ENCODE data around the gene ARHGAP29.
A peak's percentile ranks its signal among the peaks of the same experiment; 100 is the strongest.

The ARHGAP29 gene

DNA sequence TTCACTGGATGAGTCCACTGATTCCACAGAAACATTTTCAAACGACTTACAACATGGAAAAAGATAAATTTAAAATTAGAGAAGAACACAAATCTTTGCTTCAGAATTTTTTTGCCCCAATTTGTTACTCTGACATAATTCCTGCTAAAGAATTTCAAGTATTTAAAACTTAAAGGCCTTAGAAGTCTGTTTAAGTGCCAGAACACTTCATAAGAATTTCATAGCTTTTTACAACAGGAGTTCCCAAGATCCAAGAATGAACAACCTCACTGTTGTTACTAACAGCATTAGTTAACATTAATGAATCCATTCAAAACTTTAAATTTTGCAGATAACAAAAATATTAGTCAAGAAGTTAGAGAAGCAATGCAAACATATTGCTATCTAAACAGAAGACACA, 31.7 kb downstream of the ARHGAP29 start:
- Histone ChIP-seq H3K79me2 (ENCODE audit: insufficient read depth, low read length) (no peaks in the 10 kb centered on the region), H4K20me1 (ENCODE audit: insufficient read depth, low read length, poor library complexity, severe bottlenecking) (no peaks in the 10 kb centered on the region), H3K27me3 (ENCODE audit: insufficient read depth, low read length, poor library complexity, severe bottlenecking) (no peaks in the 10 kb centered on the region), H3F3A (ENCODE audit: low read depth) (no peaks in the 10 kb centered on the region), H3K9me2 (replicated peaks; ENCODE audit: low read depth, low read length) (no peaks in the 10 kb centered on the region), H3K4me1 (ENCODE audit: insufficient read depth, low read length, poor library complexity, severe bottlenecking) (peaks cover 12% of the 10 kb centered on the region), H3K9me3 (ENCODE audit: insufficient read depth, low read depth, low read length) (0 out of 2 replicates have a peak, but pooled peaks cover 2% of the 10 kb centered on the region), H3K36me3 (ENCODE audit: insufficient read depth, low read length) (no peaks in the 10 kb centered on the region), H3K4me2 (ENCODE audit: low read depth, low read length, poor library complexity, severe bottlenecking) (no peak overlapping the region), H3K9ac (ENCODE audit: low read depth, low read length, poor library complexity, severe bottlenecking) (no peak overlapping the region), H2AFZ (ENCODE audit: low read length) (peak overlapping the region; percentile 42; the same call in 1 of the 2 replicates), H3K4me3 (ENCODE audit: low read length, poor library complexity, severe bottlenecking) (no peak overlapping the region)
- TF ChIP-seq, protein P1, sequence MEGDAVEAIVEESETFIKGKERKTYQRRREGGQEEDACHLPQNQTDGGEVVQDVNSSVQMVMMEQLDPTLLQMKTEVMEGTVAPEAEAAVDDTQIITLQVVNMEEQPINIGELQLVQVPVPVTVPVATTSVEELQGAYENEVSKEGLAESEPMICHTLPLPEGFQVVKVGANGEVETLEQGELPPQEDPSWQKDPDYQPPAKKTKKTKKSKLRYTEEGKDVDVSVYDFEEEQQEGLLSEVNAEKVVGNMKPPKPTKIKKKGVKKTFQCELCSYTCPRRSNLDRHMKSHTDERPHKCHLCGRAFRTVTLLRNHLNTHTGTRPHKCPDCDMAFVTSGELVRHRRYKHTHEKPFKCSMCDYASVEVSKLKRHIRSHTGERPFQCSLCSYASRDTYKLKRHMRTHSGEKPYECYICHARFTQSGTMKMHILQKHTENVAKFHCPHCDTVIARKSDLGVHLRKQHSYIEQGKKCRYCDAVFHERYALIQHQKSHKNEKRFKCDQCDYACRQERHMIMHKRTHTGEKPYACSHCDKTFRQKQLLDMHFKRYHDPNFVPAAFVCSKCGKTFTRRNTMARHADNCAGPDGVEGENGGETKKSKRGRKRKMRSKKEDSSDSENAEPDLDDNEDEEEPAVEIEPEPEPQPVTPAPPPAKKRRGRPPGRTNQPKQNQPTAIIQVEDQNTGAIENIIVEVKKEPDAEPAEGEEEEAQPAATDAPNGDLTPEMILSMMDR (conservative IDR thresholded peaks at IDR 0.05; ENCODE audit: low read length), result no peak
- no peak for TF ChIP-seq EZH2phosphoT487 (IDR thresholded peaks at IDR 0.05; ENCODE audit: borderline replicate concordance)

DNA sequence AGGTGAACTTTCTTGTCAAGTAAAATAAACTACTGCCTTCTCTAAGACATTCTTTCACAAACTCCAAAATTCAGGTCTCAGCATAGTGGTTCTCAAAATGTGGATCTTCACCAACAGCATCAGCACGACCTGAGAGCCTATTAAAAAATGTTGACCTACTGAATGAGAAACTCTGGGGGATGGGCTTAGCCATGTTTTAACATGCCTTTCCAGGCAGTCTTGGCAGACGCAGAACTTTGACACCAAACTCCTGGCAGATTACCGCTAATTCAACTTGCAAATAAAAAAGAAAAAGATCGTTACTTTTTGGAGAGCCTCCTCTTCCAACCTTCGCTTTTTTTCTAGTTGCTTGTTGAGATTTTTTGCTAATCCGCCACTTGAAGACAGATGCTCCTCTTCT, 35.1 kb downstream of the ARHGAP29 start:
- Histone ChIP-seq H3K36me3 (ENCODE audit: insufficient read depth, low read length) (no peaks in the 10 kb centered on the region), H3K79me2 (ENCODE audit: insufficient read depth, low read length) (no peaks in the 10 kb centered on the region), H3F3A (ENCODE audit: low read depth) (no peaks in the 10 kb centered on the region), H3K9ac (ENCODE audit: low read depth, low read length, poor library complexity, severe bottlenecking) (no peak overlapping the region), H3K9me3 (ENCODE audit: insufficient read depth, low read depth, low read length) (no peaks in the 10 kb centered on the region), H4K20me1 (ENCODE audit: insufficient read depth, low read length, poor library complexity, severe bottlenecking) (no peaks in the 10 kb centered on the region), H3K4me2 (ENCODE audit: low read depth, low read length, poor library complexity, severe bottlenecking) (no peak overlapping the region), H3K4me3 (ENCODE audit: low read length, poor library complexity, severe bottlenecking) (no peak overlapping the region), H3K27me3 (ENCODE audit: insufficient read depth, low read length, poor library complexity, severe bottlenecking) (no peaks in the 10 kb centered on the region), H3K9me2 (replicated peaks; ENCODE audit: low read depth, low read length) (no peaks in the 10 kb centered on the region), H2AFZ (ENCODE audit: low read length) (no peak overlapping the region; the same call in 1 of the 2 replicates), H3K4me1 (ENCODE audit: insufficient read depth, low read length, poor library complexity, severe bottlenecking) (peaks cover 12% of the 10 kb centered on the region)
- TF ChIP-seq, protein P1 (conservative IDR thresholded peaks at IDR 0.05; ENCODE audit: low read length), result no peak
- TF ChIP-seq EZH2phosphoT487 (IDR thresholded peaks at IDR 0.05; ENCODE audit: borderline replicate concordance), result no peak

DNA sequence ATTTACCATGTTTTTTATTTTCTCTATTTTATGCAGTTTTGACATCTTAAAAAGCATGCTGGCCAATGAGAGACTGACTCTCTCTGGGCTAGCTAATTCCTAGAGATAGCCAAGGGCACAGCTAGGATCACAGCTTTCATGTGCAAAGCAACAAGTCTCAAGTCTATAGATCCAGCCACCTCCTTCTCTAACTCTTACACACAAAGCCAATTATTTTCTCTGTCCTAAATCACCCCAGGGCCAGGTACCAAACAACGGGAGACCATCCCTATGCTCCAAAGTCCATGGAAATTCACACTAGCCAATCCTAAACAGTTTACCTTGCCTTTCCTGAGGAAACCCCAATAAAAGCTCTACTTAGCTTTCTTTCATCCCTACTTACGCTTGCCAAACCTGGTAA, 38.0 kb downstream of the ARHGAP29 start:
- Histone ChIP-seq H3K4me2 (ENCODE audit: low read depth, low read length, poor library complexity, severe bottlenecking) (no peak overlapping the region), H3K79me2 (ENCODE audit: insufficient read depth, low read length) (no peaks in the 10 kb centered on the region), H3F3A (ENCODE audit: low read depth) (no peaks in the 10 kb centered on the region), H3K9me2 (replicated peaks; ENCODE audit: low read depth, low read length) (no peaks in the 10 kb centered on the region), H2AFZ (ENCODE audit: low read length) (no peak overlapping the region), H3K36me3 (ENCODE audit: insufficient read depth, low read length) (no peaks in the 10 kb centered on the region), H3K9ac (ENCODE audit: low read depth, low read length, poor library complexity, severe bottlenecking) (no peak overlapping the region), H4K20me1 (ENCODE audit: insufficient read depth, low read length, poor library complexity, severe bottlenecking) (no peaks in the 10 kb centered on the region), H3K4me1 (ENCODE audit: insufficient read depth, low read length, poor library complexity, severe bottlenecking) (peaks cover 5% of the 10 kb centered on the region), H3K9me3 (ENCODE audit: insufficient read depth, low read depth, low read length) (no peaks in the 10 kb centered on the region), H3K27me3 (ENCODE audit: insufficient read depth, low read length, poor library complexity, severe bottlenecking) (no peaks in the 10 kb centered on the region), H3K4me3 (ENCODE audit: low read length, poor library complexity, severe bottlenecking) (no peak overlapping the region)
- no peak for TF ChIP-seq EZH2phosphoT487 (IDR thresholded peaks at IDR 0.05; ENCODE audit: borderline replicate concordance)
- TF ChIP-seq, protein P1 (conservative IDR thresholded peaks at IDR 0.05; ENCODE audit: low read length), result no peak

Measured in Loucy (cell line).